Activated CD8-positive, alpha-beta memory T cell treated with anti-CD3 and anti-CD28 coated beads, Interleukin-2, amount 10 ng/mL, durations not matched to agents 7 days and 5 days (primary cell): ENCODE measurements around the gene ASPHD2. TPM values are rescaled to one million over a fixed set of nuclear protein-coding genes. Genes with fewer than 3 reads are reported as not detected.
"Not testable (repeated sequence)": the region's sequence is repeated elsewhere in the genome, so short reads cannot be mapped to it uniquely, and the experiment has no call there.

Source experiments
- ATAC-seq: fragments of 150-1000 bp; cut with Tn5 transposase; one replicate; pipeline ENCODE4 v1.10.0; 2021; ENCODE audit warnings: moderate library complexity
- CTCF ChIA-PET: fragments of 350-600 bp; sonication (Branson Sonifier 250); formaldehyde crosslinking; loops from one replicate; lab custom pipeline; 2021; ENCODE audit warnings: antibody characterized with exemption; lab: Charles Lee
- DNase-seq: peaks from one replicate; pipeline ENCODE4 v3.0.0-alpha.2; 2020
- H3K27ac Mint-ChIP-seq: one replicate; pipeline ENCODE4 v1.8.0; 2021; ENCODE audit warnings: mild to moderate bottlenecking, mixed read lengths
- H3K27me3 Mint-ChIP-seq: one replicate; pipeline ENCODE4 v1.8.0; 2021; ENCODE audit warnings: mixed read lengths
- H3K36me3 Mint-ChIP-seq: one replicate; pipeline ENCODE4 v1.8.0; 2021; ENCODE audit warnings: mild to moderate bottlenecking, mixed read lengths
- H3K4me1 Mint-ChIP-seq: one replicate; pipeline ENCODE4 v1.8.0; 2021; ENCODE audit warnings: mixed read lengths
- H3K4me3 Mint-ChIP-seq: one replicate; pipeline ENCODE4 v1.8.0; 2021; ENCODE audit warnings: mild to moderate bottlenecking, moderate library complexity, mixed read lengths
- H3K9me3 Mint-ChIP-seq: one replicate; pipeline ENCODE4 v1.8.0; 2022; ENCODE audit warnings: low read depth, mixed read lengths
- total RNA-seq, 2 experiments: library from RNA; stranded (reverse); gene quantifications; one replicate each; pipeline ENCODE4 v1.2.3, GENCODE V29; 2021

ASPHD2 gene
- total RNA-seq, 2 experiments from 2014 or later, result 15.3 to 17.0 TPM

GRCh38 chr22:26429458-26430286, 612 bp downstream of the ASPHD2 start:
- peak overlapping the region; percentile 76 for H3K27ac Mint-ChIP-seq
- H3K9me3 Mint-ChIP-seq, result no peaks in the 10 kb centered on the region
- H3K4me3 Mint-ChIP-seq, result peak overlapping the region; percentile 96
- H3K27me3 Mint-ChIP-seq, result peaks cover 6% of the 10 kb centered on the region
- H3K36me3 Mint-ChIP-seq, result peaks cover 20% of the 10 kb centered on the region
- peaks cover 61% of the 10 kb centered on the region for H3K4me1 Mint-ChIP-seq
- DNase-seq, result peak; percentile 47
- CTCF ChIA-PET, result interaction anchor here (1.0 to 4.1 kb wide), 8 partner anchors 26 to 236 kb away, joined by 3 to 26 read pairs (median 4); partner anchors contain the start of genes HPS4 and SRRD
- ATAC-seq, result peak; percentile 13

DNA sequence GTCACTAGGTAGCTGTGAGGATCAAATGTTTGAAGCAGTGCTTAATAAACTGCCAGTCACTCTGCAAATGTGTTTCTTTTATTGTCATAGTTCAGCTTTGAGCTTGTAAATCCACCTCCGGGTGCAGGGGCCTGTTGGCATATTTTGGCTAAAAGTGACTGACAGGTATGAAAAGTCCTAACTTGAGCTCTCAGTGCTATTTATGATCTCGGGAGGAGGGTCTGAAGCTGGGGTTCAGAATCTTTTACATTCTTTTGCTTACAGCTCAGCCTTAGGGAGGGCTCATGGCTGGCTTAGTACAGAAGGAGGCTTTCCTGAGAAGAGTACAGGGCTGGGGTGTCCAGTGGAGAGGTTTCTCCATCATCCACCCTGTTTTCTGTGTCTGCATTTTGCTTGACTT, 1.5 kb downstream of the ASPHD2 start:
- Mint-ChIP-seq H3K36me3 (peaks cover 28% of the 10 kb centered on the region), H3K9me3 (no peaks in the 10 kb centered on the region), H3K27me3 (peaks cover 6% of the 10 kb centered on the region), H3K4me3 (peak overlapping the region; percentile 96), H3K27ac (peak overlapping the region; percentile 76), H3K4me1 (peaks cover 70% of the 10 kb centered on the region)
- no peak for ATAC-seq
- no peak for DNase-seq
- CTCF ChIA-PET, result interaction anchor here (0.6 to 4.1 kb wide), 14 partner anchors 12 to 248 kb away, joined by 3 to 26 read pairs (median 4); partner anchors contain the start of genes HPS4 and SRRD

DNA sequence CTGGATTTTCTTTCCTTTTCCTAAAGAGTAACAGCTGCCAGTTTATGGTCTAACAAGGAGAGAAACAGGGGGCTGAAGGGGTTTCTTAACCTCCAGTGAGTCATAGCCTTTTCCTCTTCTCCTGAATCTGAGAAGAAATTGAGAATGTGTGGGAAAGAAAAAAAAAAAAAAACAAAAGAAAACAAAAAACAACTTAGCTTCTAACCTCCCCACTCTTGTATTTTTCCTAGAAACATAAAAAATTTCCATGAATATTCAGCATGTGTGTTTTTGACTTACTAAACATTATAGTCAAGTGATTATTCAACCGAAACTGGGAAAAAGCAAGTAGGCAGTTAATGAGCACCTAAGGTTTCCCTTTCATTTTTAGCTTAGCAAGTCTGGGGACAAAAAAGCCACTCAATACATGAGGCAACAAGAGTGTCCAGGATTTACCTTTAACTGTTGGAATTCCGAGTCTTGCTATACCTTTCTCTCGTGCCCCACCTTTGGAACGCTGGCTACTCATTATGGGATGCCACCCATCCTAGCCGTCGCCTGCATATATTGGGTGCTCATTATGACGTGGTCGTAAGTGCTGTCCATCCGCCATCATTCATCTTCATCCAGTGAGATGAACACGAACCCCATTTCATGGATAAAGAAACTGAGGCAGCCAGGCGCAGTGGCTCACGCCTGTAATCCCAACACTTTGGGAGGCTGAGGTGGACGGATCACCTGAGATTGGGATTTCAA, 2.4 kb downstream of the ASPHD2 start:
- no peaks in the 10 kb centered on the region for H3K27me3 Mint-ChIP-seq
- DNase-seq, result no peak
- no peak for ATAC-seq
- peak overlapping the region; percentile 96 for H3K4me3 Mint-ChIP-seq
- peaks cover 32% of the 10 kb centered on the region for H3K36me3 Mint-ChIP-seq
- CTCF ChIA-PET, result interaction anchor here (1.0 to 4.1 kb wide), 9 partner anchors 13 to 247 kb away, joined by 3 to 26 read pairs (median 5); partner anchors contain the start of genes HPS4 and SRRD
- peak overlapping the region; percentile 76 for H3K27ac Mint-ChIP-seq
- H3K9me3 Mint-ChIP-seq, result no peaks in the 10 kb centered on the region
- H3K4me1 Mint-ChIP-seq, result peaks cover 78% of the 10 kb centered on the region

DNA sequence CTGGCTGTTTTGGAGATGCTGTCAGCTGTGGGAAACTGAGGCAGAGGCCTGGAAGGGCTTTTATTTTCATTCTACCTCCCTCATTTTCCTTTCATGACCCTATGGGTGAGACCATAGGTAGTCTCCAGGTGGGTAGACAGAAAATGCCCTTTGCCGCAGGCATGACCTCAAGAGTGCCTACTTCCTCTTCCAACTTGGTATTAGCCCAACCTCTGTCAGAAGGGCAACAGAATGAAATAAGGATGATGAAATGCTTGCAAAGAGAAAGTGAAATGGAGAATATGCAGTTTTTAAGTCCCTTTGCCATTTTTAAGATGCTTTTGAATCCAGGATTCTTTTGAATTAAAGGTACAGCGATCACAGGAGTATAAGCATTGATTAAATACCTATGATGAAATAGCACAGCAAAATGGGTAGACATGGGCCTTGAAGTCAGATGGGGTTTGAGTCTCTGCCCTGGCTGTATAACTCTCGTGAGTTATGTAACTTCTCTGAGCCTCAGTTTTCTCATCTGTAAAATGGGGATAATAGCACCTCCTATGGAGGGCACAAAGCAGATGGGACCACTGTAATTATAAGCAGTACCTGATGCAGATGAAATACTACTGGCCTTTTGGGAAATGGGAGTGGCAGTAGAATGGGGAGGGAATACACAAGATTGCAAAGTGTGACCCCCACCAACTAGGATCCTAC, 3.7 kb downstream of the ASPHD2 start:
- DNase-seq, result no peak
- peaks cover 87% of the 10 kb centered on the region for H3K4me1 Mint-ChIP-seq
- CTCF ChIA-PET, result no interaction called here
- peak overlapping the region; percentile 76 for H3K27ac Mint-ChIP-seq
- H3K4me3 Mint-ChIP-seq, result no peak overlapping the region
- peaks cover 35% of the 10 kb centered on the region for H3K36me3 Mint-ChIP-seq
- ATAC-seq, result no peak
- no peaks in the 10 kb centered on the region for H3K9me3 Mint-ChIP-seq
- no peaks in the 10 kb centered on the region for H3K27me3 Mint-ChIP-seq

DNA sequence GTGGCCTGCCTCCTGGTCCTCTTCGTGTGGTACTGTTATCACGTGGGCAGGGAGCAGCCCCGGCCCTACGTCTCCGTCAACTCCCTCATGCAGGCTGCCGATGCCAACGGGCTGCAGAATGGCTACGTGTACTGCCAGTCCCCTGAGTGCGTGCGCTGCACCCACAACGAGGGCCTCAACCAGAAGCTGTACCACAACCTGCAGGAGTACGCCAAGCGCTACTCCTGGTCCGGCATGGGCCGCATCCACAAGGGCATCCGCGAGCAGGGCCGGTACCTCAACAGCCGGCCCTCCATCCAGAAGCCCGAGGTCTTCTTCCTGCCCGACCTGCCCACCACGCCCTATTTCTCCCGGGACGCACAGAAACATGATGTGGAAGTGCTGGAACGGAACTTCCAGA, 4.7 kb downstream of the ASPHD2 start:
- no peak for ATAC-seq
- Mint-ChIP-seq H3K4me1 (peaks cover 80% of the 10 kb centered on the region), H3K27me3 (no peaks in the 10 kb centered on the region), H3K36me3 (peaks cover 35% of the 10 kb centered on the region), H3K9me3 (no peaks in the 10 kb centered on the region), H3K27ac (no peak overlapping the region), H3K4me3 (no peak overlapping the region)
- DNase-seq, result no peak
- CTCF ChIA-PET, result no interaction called here

- Mint-ChIP-seq H3K36me3 (peaks cover 36% of the 10 kb centered on the region), H3K4me3 (no peak overlapping the region), H3K4me1 (peaks cover 71% of the 10 kb centered on the region), H3K27me3 (no peaks in the 10 kb centered on the region), H3K9me3 (no peaks in the 10 kb centered on the region), H3K27ac (peak overlapping the region; percentile 41)
- CTCF ChIA-PET, result interaction anchor here (0.9 to 1.8 kb wide), 5 partner anchors 10 to 663 kb away, joined by 3 to 6 read pairs (median 4); no protein-coding TSS in a partner anchor
- no peak for ATAC-seq
- no peak for DNase-seq
These were observed 6.5 kb downstream of the ASPHD2 start for GRCh38 chr22:26435327-26436093.

GRCh38 chr22:26436903-26437515, 7.9 kb downstream of the ASPHD2 start:
- Mint-ChIP-seq H3K4me3 (no peak overlapping the region), H3K9me3 (no peaks in the 10 kb centered on the region), H3K36me3 (peaks cover 34% of the 10 kb centered on the region), H3K27ac (peak overlapping the region; percentile 33), H3K27me3 (no peaks in the 10 kb centered on the region), H3K4me1 (peaks cover 56% of the 10 kb centered on the region)
- ATAC-seq (no peak), DNase-seq (no peak)
- CTCF ChIA-PET, result interaction anchor here (1.8 to 3.8 kb wide), 2 partner anchors 23 to 70 kb away, joined by 4 to 13 read pairs; no protein-coding TSS in a partner anchor

GRCh38 chr22:26437694-26438392, 8.8 kb downstream of the ASPHD2 start:
- ATAC-seq (no peak), DNase-seq (no peak)
- no peaks in the 10 kb centered on the region for H3K9me3 Mint-ChIP-seq
- H3K27ac Mint-ChIP-seq, result no peak overlapping the region
- no peaks in the 10 kb centered on the region for H3K27me3 Mint-ChIP-seq
- peaks cover 34% of the 10 kb centered on the region for H3K36me3 Mint-ChIP-seq
- peaks cover 49% of the 10 kb centered on the region for H3K4me1 Mint-ChIP-seq
- CTCF ChIA-PET, result interaction anchor here (3.8 kb wide), 1 partner anchor 23 kb away, joined by 13 read pairs; no protein-coding TSS in a partner anchor
- no peak overlapping the region for H3K4me3 Mint-ChIP-seq

- peaks cover 34% of the 10 kb centered on the region for H3K36me3 Mint-ChIP-seq
- H3K9me3 Mint-ChIP-seq, H3K4me3 Mint-ChIP-seq, DNase-seq, ATAC-seq, H3K27me3 Mint-ChIP-seq: not testable (repeated sequence)
- CTCF ChIA-PET, result interaction anchor here (0.6 to 3.8 kb wide), 2 partner anchors 22 to 203 kb away, joined by 3 to 13 read pairs; no protein-coding TSS in a partner anchor
- peaks cover 40% of the 10 kb centered on the region for H3K4me1 Mint-ChIP-seq
- H3K27ac Mint-ChIP-seq, result peak overlapping the region; percentile 19
These were observed 9.7 kb downstream of the ASPHD2 start for GRCh38 chr22:26438776-26439175.

- DNase-seq (no peak), ATAC-seq (no peak)
- Mint-ChIP-seq H3K36me3 (peaks cover 26% of the 10 kb centered on the region), H3K27ac (no peak overlapping the region), H3K27me3 (no peaks in the 10 kb centered on the region), H3K9me3 (no peaks in the 10 kb centered on the region), H3K4me1 (peaks cover 33% of the 10 kb centered on the region), H3K4me3 (no peak overlapping the region)
- CTCF ChIA-PET, result interaction anchor here (3.8 kb wide), 1 partner anchor 21 kb away, joined by 13 read pairs; no protein-coding TSS in a partner anchor
These were observed 10.5 kb downstream of the ASPHD2 start for GRCh38 chr22:26439559-26439958.

GRCh38 chr22:26442086-26442756, 13.2 kb downstream of the ASPHD2 start:
- Mint-ChIP-seq H3K4me1 (peaks cover 8% of the 10 kb centered on the region), H3K27me3 (no peaks in the 10 kb centered on the region), H3K27ac (no peak overlapping the region), H3K9me3 (no peaks in the 10 kb centered on the region), H3K4me3 (no peak overlapping the region), H3K36me3 (peaks cover 14% of the 10 kb centered on the region)
- no peak for DNase-seq
- no peak for ATAC-seq
- CTCF ChIA-PET, result interaction anchor here (0.6 to 2.1 kb wide), 3 partner anchors 25 to 75 kb away, joined by 3 to 5 read pairs (median 4); partner anchors contain the start of genes HPS4 and SRRD
